Pulmonary artery endothelial cell (primary cell): Measurements from ENCODE around the gene PSMA5. TPM values are rescaled to one million over a fixed set of nuclear protein-coding genes. Genes with fewer than 3 reads are reported as not detected.
"Not testable (repeated sequence)": the region's sequence is repeated elsewhere in the genome, so short reads cannot be mapped to it uniquely, and the experiment has no call there.

ENCODE experiments used
- DNase-seq: peaks from one replicate; pipeline ENCODE4 v3.0.0-alpha.2; 2011; ENCODE audit warnings: low read depth, low spot score
- total RNA-seq: library from RNA; depleted of rRNA; stranded (reverse); fragments of >200 nt; gene quantifications from 2 replicates; pipeline ENCODE4 v1.2.3, GENCODE V29; 2014

Gene PSMA5
- total RNA-seq, 1 donor from 2014 or later: 69.6 TPM

DNA sequence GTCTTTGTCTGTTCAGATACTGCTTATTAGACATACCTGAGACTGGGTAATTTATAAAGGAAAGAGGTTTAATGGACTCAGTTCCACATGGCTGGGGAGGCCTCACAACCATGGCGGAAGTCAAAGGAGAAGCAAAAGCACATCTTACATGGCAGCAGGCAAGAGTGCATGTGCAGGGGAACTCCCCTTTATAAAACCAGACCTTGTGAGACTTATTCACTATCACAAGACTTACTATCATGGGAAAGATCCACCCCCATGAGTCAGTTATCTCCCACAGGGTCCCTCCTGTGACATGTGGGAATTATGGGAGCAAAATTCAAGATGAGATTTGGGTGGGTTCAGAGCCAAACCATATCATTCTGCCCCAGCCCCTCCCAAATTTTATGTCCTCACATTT lies 7.1 kb upstream of the PSMA5 start:
- DNase-seq: no peak

DNA sequence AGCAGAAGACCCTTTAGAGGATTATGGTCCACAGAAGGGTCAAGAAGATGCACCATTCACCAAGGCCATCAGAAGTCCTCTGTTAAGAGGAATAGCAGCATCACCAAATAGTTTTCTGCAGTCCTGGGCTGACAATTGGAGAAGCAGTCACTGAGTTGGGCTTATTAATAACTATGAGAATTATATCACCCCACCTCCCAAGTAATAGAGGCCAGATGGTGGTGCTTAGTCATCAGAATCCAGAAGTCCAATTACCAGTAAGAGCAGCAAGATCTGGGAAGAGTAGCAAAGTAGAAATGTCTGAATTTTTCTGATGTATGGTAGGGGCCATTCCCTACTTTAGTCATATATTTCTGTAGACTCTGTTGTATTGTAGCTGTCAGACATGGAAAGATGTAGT lies 6.1 kb upstream of the PSMA5 start:
- DNase-seq: no peak

DNA sequence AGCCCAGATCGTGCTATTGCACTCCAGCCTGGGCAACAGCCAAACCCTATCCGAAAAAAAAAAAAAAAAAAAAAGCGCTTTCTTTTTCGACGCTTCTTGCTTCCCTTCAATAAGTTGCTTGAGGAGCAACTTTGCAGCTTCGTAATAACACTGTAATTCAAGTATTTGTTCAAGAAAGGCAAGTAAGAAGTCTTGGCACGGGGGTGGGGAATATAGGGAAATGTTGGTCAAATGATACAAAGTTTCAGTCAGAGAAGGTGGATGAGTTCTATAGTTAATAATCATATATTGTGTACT lies 871 bp upstream of the PSMA5 start:
- no peak for DNase-seq

DNA sequence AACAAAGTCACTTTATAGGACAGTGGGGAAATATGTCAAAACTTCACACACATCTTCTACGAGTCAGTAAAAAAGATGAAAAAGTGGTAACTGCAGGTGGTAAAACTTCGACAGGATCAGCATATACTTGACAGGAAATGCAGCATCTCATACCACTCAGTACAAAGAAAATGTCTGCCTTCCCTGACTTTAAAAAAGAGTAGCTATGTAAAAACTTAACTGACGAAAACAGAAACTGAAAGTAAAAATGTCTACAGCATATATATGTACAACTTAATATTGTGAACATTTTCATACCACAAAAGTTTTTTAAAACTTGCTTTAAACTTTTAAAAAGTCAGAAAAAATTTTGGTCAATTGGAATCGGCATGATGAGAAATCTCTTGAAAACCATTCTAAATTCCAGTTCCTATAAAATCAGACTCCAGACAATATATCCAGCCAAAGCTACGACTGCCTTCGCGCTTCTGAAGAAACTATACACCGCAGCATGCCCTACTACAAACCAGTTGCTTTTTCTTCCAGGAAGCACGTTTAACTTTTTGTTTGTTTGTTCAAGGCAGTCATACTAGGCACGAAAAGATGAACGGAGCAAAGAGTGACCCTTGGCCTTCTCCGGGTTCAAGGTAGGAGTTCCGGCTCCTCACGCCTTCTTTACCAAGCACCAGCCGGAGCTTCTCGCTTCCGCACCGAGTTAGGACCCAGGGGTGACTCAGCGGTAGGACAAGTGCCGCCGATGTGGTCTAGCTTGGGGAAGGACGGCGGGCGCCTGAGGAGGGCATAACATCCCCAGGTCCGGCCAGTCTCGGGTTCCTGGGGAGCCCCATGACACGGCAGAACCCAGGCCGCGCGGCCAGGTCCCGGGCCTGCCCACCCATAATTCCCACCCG lies 612 bp downstream of the PSMA5 start:
- DNase-seq: no peak

DNA sequence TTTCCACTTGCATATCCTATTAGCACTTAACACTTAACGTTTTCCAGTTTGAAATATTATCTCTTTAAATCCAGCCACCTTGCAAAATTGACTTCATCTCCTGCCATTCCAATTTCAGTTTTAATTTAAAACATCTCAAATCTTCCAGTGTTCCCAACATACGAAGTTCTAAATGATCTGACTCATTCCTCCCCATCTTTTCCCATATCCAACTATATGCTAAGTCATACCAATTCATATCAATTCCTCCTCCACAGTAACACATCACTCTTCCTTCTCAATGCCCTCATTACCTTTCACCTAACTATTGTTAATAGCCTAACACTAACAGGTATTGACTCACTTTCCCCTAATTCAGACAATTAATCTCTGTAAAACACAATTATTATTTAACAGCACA lies 2.8 kb downstream of the PSMA5 start:
- no peak for DNase-seq

DNA sequence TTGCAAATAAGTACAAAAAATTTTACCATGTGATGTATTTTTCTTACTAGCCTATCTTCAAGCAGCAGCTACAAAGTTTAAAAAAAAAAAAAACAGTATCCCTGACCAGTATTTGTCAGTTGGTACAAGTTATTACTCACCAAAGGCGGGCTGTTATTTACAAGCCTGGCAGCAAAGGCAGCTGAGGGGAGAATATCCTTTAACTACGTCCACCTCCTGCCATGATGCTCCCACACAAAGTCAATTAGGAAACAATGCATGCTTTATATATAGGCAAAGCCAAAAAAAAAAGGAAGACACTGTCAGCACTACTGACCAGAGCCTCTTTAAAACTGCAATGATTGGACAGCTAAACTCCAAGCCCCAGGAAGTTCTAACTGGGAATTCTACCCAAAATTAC lies 13.7 kb downstream of the PSMA5 start:
- DNase-seq: no peak

- DNase-seq: no peak
Measured at GRCh38 chr1:109404838-109405237, 21.4 kb downstream of the PSMA5 start.

GRCh38 chr1:109402025-109402424 lies 24.2 kb downstream of the PSMA5 start:
- DNase-seq: no peak

DNA sequence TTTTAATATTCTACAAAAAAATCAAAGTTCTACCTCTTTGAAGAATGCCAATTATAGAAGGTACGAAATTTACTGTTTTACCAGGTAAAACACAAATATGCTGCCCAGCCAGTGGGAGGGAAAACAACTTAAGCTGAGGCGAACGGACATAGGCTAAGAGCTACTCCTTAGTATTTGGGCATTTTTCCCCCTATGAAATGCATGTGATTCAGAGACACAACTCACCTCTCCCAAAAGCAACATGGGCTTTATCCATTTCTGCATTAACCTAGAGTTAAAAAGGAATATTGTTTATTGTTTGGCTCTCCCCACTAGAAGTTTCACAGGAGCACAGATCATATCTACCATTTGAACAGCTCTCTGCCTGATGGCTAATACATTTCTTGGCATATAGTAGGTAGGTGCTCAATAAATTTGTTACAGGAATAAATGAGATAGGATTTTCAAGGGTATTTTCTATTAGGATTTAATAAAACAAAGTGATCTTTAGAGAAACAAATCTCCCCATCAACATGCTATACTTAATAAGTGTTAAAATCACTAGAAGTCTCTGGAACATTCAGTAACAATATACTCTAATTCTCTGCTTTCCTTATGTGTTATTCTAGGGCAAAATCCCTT lies 26.1 kb downstream of the PSMA5 start:
- DNase-seq: no peak

DNA sequence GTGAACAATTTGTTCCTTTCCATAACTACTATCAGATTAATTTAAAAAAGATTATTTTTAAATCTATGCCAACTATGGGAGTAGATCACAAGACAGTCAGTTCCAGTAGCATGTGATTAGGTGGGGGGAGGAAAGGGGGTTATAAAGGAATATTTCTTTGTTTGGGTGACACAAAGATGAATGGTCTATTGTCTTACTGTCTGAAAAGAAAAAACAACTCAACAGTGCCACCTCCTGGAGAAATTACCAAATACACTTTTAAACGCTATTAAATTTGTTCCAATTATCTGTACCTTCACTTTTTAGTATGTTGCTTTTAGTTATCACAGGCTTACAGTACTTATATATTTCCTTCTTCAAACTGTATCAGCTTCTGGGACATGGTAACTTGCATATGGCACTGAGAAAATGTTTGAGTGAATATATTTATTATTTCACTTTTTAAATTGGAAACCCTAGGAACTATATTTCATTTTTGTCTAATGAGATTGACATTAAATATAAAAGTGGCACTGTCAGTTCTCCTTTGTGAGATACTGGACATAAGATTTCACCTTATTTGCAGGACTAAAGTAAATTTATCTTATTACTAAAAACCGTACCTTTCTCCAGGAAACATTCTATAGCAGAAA lies 26.8 kb downstream of the PSMA5 start:
- peak; percentile 32 for DNase-seq

- no peak for DNase-seq
Measured at GRCh38 chr1:109398343-109399225, 27.7 kb downstream of the PSMA5 start.

- peak; percentile 47 for DNase-seq
Measured at GRCh38 chr1:109397581-109398342, 28.5 kb downstream of the PSMA5 start, which contains the start of gene SORT1. Gene SORT1 (minus strand): TSS chr1:109397918. CDS start chr1:109397892, 26 bp downstream.

DNA sequence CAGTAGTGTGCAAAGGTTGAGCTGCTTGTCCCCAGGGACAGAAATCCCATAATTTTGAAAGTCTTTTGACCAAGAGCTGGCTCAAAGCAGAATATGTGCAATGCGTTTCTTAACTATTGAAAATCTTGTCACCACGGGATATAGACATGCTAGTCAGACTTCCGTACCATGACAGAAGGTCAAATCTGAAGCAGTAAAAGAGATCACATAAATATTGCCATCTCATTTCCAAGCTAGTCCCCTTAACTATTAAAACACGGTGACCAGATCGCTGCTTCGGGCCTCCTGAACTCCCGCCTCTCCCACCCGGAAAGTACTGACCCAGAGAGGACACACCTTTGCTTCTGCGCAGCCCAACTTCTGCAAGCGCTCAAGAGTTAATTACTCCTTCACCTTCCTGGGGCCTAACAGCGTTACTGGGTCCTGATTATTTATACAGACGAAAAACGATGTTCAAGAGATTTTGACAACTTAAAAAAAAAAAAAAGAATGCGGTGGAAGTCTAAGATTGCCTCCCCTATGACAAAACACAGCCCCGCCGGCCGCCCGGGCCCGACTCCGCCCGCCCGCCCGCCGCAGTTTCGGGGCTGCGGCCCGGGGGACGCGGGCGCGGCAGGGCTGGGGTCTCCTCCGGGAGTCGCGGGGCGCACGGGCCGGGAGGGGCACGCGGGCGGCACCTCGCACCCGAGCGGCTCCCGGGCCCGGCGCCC lies 29.2 kb downstream of the PSMA5 start:
- DNase-seq: no peak

- DNase-seq: no peak
Measured at GRCh38 chr1:109396513-109396839, 29.8 kb downstream of the PSMA5 start.

GRCh38 chr1:109395602-109396512 lies 30.4 kb downstream of the PSMA5 start:
- no peak for DNase-seq

DNA sequence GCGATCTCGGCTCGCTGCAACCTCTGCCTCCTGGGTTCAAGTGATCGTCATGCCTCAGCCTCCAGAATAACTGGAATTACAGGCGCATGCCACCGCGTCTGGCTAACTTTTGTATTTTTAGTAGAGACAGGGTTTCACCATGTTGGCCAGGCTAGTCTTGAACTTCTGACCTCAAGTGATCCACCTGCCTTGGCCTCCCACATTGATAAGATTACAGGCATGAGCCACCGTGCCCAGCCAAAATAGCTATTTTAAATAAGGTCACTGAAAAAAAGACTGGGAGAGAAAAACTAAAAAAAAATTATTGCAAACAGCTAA lies 31.0 kb downstream of the PSMA5 start:
- DNase-seq: not testable (repeated sequence)

DNA sequence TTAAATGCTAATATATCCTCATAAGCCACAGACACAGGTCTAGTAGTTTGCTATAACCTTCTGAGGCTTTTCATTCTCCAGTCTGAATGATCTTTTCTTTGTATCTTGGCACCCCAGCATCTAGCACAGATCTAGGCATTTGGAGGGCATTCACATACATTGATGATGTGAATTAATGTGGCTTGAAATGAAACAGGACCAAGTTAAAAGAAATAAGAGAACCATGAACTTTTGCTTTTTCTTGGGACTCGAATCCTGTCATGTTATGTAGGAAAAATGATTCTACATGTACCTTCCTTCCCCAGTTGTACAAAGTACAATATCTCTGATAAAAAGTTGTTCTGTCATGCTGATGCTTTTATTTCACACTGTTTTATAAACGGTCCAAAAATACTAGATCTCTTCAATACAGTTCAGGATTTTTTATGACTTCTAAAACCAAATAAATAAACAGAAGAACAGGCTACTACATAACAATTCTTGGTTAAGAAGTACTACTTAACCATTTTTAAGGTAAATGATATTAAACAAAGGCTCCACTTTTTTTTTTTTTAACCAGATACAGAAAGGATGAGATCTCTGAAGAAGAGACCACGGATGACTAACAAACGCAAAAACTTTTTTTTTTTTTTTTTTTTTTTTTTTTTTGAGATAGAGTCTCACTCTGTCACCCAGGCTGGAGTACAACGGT lies 31.5 kb downstream of the PSMA5 start:
- no peak for DNase-seq

DNA sequence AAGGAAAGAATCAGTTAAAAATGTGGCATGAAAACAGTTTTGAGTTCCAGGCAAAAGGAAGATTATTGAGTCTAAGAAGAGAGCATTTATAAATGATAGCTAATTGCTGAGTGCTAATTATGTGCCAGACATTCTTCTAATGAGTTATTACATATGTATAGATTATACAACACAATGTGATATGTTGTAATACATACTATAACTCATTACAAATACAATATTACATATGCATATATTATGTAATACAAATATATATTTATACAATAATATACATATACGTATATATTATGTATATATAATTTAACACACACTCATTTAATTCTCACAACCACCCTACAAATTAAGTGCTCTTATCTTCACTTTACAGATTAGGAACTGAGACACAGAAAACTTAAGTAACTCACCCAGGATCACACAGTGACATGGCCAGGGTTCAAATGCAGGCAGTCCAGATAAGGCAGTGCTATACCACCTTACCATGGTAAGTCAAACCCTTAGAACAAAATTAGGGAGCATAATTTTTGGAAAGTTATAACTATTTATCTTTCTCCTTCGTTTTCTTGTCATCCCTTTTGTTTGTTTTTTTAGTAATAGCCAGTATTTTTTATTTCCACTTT lies 32.5 kb downstream of the PSMA5 start:
- no peak for DNase-seq
